Progenitor cell of endocrine pancreas (in vitro differentiated cells): Measurements from ENCODE around the gene CD274. TPM values are rescaled to one million over a fixed set of nuclear protein-coding genes. Genes with fewer than 3 reads are reported as not detected.

Experiments used
- DNase-seq: peaks from one replicate; pipeline ENCODE4 v3.0.0; 2021; ENCODE audit warnings: low spot score; ENCODE audit not compliant: unreplicated experiment
- H3K27ac Mint-ChIP-seq: 2 replicates; pipeline ENCODE4 v1.8.0; 2021; ENCODE audit warnings: mild to moderate bottlenecking, moderate library complexity, mixed read lengths
- H3K27me3 Mint-ChIP-seq: 2 replicates; pipeline ENCODE4 v1.8.0; 2021; ENCODE audit warnings: mixed read lengths
- H3K36me3 Mint-ChIP-seq: 2 replicates; pipeline ENCODE4 v1.8.0; 2022; ENCODE audit warnings: mixed read lengths; ENCODE audit not compliant: insufficient read depth
- H3K4me1 Mint-ChIP-seq: 2 replicates; pipeline ENCODE4 v1.8.0; 2021; ENCODE audit warnings: low read depth, mixed read lengths
- H3K4me3 Mint-ChIP-seq: 2 replicates; pipeline ENCODE4 v1.8.0; 2021; ENCODE audit warnings: low read depth, mild to moderate bottlenecking, moderate library complexity, mixed read lengths
- H3K9me3 Mint-ChIP-seq: 2 replicates; pipeline ENCODE4 v1.8.0; 2021; ENCODE audit warnings: low read depth, mixed read lengths
- CTCF ChIP-seq: fragments of 200-600 bp; sonication (generic); IDR thresholded peaks from one replicate; pipeline ENCODE4 v1.5.0; 2021; ENCODE audit warnings: antibody characterized with exemption, mild to moderate bottlenecking; ENCODE audit not compliant: unreplicated experiment
- total RNA-seq: library from RNA; stranded (reverse); gene quantifications from 2 replicates; pipeline ENCODE4 v1.2.1, GENCODE V29; 2021

The CD274 gene
- total RNA-seq, 1 donor from 2014 or later = 0.29 TPM

- no peak for DNase-seq
- Mint-ChIP-seq H3K27ac (no peak overlapping the region), H3K27me3 (no peaks in the 10 kb centered on the region), H3K36me3 (peaks cover 2% of the 10 kb centered on the region), H3K9me3 (peaks cover 2% of the 10 kb centered on the region), H3K4me1 (no peaks in the 10 kb centered on the region), H3K4me3 (no peak overlapping the region)
- no peak for TF ChIP-seq CTCF
Measured at GRCh38 chr9:5419987-5420386, 30.4 kb upstream of the CD274 start.

- Mint-ChIP-seq H3K4me1 (no peaks in the 10 kb centered on the region), H3K27ac (no peak overlapping the region), H3K4me3 (no peak overlapping the region), H3K36me3 (peaks cover 2% of the 10 kb centered on the region), H3K9me3 (peaks cover 3% of the 10 kb centered on the region), H3K27me3 (no peaks in the 10 kb centered on the region)
- TF ChIP-seq CTCF = no peak
- no peak for DNase-seq
Measured at GRCh38 chr9:5421163-5421562, 29.2 kb upstream of the CD274 start.

GRCh38 chr9:5422276-5422675 lies 28.1 kb upstream of the CD274 start:
- no peak for TF ChIP-seq CTCF
- H3K4me3 Mint-ChIP-seq = no peak overlapping the region
- H3K27ac Mint-ChIP-seq = no peak overlapping the region
- DNase-seq = no peak
- H3K9me3 Mint-ChIP-seq = peaks cover 3% of the 10 kb centered on the region
- H3K36me3 Mint-ChIP-seq = peaks cover 2% of the 10 kb centered on the region
- H3K27me3 Mint-ChIP-seq = no peaks in the 10 kb centered on the region
- H3K4me1 Mint-ChIP-seq = no peaks in the 10 kb centered on the region

- peak; percentile 38 for TF ChIP-seq CTCF
- Mint-ChIP-seq H3K4me3 (no peak overlapping the region), H3K36me3 (no peaks in the 10 kb centered on the region), H3K4me1 (no peaks in the 10 kb centered on the region), H3K27me3 (no peaks in the 10 kb centered on the region), H3K27ac (no peak overlapping the region), H3K9me3 (peaks cover 3% of the 10 kb centered on the region)
- DNase-seq = no peak
Measured at GRCh38 chr9:5425006-5425628, 25.2 kb upstream of the CD274 start.

- H3K4me1 Mint-ChIP-seq = no peaks in the 10 kb centered on the region
- no peak overlapping the region for H3K4me3 Mint-ChIP-seq
- no peak for TF ChIP-seq CTCF
- H3K27ac Mint-ChIP-seq = no peak overlapping the region
- DNase-seq = no peak
- peaks cover 6% of the 10 kb centered on the region for H3K36me3 Mint-ChIP-seq
- H3K9me3 Mint-ChIP-seq = peaks cover 3% of the 10 kb centered on the region
- H3K27me3 Mint-ChIP-seq = no peaks in the 10 kb centered on the region
Measured at GRCh38 chr9:5427005-5427404, 23.3 kb upstream of the CD274 start.
